Middle frontal gyrus (tissue), 1 donor: ENCODE results near the gene SLC35G6.
"Not testable (repeated sequence)": the region's sequence is repeated elsewhere in the genome, so short reads cannot be mapped to it uniquely, and the experiment has no call there.

Source experiments
- DNase-seq: peaks from one replicate; pipeline ENCODE4 v3.0.0-alpha.2; 2015; ENCODE audit warnings: low spot score; ENCODE audit errors: extremely low spot score

Gene SLC35G6

DNA sequence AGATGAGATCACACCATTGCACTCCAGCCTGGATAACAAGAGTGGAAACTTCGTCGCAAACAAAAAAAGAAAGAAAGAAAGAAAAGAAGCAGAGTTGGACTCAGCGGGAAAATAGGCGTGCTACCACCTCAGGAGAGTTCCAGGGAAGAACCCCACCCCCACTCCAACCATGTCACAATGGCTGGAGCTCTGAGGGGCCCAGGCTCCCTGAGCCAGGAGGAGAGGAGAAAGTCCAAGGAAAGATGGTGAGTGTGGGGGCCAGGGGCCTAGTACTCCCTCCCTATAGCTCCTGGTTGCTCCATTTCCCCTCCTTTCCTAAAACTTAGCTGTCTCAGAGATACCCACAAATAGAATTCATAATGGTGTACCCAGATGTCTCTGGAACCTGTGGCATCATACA is at the start of gene SLC35G6:
Gene SLC35G6 (plus strand): TSS at position 172 of the 400 bp plus-strand sequence. CDS start 71 bp downstream, at position 243.
- not testable (repeated sequence) for DNase-seq

DNA sequence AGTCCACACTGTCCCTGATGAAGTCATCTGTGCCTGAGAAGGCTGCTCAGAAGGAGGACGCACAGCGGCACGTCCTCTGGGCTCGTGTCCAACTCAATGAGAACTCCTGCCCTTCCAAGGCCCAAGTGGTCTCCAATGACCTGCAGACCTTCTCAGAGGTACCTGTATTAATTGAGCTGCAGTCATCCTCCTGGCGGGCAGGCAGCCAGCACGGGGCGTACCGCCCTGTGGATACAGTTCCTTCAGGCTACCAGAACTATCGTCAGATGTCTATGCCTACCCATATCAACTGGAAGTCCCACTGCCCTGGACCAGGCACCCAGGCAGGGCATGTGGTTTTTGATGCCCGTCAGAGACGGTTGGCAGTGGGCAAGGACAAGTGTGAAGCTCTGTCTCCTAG is 49.0 kb upstream of the SLC35G6 start:
- DNase-seq = no peak

DNA sequence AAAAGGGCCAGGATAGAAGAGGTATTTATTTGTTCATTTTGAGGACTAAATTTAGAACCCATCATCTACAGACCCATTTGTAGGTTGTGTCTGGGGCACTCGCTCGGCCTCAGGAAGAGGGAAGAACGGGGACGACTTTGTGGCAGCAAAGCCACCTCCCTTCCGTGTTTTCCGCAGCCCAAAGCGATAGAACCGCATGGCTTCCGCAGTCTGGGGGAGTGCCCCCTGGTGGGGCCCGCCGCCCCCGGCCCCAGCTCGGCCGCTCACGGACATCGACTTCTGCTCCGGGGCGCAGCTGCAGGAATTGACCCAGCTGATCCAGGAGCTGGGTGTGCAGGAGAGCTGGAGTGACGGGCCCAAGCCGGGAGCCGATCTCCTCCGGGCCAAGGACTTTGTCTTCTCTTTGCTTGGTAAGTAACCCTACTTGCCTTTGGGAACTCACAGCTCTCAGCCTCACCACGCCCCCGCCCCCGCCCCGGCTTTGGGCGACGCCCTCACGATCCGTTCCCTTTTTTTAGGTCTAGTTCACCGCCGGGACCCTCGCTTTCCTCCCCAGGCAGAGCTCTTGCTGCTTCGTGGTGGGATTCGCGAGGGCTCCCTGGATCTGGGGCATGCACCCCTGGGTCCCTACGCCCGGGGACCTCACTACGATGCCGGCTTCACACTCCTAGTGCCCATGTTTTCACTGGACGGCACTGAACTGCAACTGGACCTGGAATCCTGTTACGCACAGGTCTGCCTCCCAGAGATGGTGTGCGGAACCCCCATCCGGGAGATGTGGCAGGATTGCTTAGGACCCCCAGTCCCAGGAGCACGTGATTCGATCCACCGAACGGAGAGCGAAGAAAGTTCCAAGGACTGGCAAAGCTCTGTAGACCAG is 45.3 kb upstream of the SLC35G6 start:
- no peak for DNase-seq

DNA sequence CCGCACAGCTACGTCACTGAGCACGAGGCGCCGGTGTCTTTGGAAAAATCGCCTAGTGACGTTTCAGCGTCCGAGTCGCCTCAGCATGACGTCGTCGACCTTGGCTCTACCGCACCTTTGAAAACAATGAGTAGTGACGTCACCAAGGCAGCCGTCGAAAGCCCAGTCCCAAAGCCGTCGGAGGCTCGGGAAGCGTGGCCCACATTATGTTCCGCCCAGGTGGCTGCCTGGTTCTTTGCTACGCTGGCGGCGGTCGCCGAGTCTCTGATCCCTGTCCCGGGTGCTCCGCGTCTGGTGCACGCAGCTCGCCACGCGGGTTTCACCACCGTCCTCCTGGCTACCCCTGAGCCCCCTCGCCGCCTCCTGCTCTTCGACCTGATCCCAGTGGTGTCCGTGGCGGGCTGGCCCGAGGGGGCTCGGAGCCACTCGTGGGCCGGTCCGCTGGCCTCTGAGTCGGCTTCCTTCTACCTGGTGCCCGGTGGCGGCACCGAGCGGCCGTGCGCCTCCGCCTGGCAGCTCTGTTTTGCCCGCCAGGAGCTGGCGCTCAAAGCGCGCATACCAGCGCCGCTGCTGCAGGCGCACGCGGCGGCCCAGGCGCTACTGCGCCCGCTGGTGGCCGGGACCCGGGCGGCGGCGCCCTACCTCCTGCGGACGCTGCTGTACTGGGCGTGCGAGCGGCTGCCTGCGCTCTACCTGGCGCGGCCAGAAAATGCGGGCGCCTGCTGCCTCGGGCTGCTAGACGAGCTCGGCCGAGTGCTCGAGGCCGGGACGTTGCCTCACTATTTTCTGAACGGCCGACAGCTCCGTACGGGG is 44.5 kb upstream of the SLC35G6 start:
- peak; percentile 36 for DNase-seq

DNA sequence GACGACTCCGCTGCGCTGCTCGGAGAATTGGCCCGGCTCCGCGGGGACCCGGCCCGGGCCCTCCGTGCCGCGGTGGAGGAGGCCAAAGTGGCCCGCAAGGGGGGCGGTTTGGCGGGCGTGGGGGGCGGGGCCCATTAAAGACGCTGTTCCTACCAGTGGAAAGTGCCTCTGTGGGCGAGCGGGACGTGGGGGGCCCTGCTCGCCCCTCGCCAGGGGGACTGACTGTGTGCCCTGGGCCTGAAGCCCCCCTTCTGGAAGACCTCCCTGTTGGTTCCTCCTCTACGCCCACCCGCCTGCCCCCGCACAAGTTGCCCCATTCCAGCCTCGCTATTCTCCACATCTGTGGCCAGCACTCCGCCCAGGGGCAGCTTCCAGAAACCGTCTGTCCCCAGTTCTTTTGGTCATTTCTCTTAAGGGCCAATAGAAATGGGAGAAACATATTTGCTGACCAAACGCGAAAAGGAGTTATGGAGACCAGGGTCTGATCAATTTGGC is 43.8 kb upstream of the SLC35G6 start:
- DNase-seq = no peak

DNA sequence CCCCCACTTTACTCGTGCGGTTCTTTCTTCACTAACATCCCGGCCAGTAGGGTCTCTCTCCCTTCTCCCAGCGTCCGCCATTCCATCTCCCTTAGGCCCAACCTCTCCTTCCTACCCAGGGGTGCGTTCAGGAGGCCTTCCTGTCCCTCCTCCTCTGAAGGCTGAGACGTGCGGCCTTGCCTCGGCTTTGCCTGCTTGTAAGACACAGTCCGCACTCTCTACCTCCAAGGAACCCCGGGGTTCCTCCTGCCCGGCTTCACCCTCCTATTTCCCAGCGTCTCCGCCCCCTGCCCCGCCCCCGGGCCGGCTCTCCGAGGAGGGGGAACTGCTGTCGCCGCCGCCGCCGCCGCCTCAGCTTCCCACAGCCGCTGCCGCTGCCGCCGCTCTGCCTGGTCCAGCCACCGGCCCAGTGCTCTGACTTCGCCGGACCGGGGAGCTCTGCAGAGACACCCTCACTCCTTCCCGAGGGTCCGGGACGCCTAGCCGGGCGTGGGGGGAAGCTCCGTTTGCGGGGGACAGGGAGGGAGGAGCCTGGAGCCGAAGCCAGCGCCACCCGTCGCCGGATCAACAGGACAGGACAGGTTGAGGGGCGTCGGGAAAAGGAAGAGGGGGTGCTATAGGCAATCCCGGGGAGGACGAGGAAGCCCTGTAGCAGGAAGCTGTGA is 43.2 kb upstream of the SLC35G6 start:
- DNase-seq = no peak

DNA sequence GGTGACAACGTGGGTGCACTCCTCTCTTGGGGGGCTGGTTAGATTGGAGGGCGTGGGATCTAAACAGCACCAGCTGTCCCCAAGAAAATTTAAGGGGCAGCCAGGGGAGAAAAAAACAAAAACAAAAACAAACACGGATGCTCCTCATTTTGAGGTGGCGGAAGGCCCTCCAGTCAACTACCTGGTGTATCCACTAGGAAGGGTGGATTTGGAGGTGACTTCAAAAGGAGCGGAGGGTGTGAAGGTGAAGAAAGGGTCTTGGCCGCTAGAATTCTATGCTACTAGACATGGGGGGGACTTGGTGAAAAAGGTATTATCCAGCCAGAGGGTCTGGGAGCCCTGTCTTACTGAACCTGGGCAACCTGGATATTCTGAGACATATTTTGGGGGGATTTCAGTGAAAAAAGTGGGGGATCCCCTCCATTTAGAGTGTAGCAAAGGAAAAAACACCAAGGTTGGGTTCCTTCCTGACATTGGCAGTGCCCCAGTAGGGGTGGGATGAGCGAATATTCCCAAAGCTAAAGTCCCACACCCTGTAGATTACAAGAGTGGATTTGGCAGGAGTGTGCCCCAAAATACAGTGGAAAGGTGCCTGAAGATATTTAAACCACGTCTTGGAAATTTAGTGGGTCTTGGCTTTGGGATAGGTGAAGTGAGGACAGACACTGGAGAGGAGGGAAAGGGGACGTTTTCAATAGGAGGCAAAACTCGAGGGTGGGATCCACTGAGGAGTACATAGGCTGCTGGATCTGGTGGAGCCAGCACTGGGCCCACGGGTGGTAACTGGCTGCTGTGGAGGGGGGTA is 42.4 kb upstream of the SLC35G6 start:
- DNase-seq = no peak

DNA sequence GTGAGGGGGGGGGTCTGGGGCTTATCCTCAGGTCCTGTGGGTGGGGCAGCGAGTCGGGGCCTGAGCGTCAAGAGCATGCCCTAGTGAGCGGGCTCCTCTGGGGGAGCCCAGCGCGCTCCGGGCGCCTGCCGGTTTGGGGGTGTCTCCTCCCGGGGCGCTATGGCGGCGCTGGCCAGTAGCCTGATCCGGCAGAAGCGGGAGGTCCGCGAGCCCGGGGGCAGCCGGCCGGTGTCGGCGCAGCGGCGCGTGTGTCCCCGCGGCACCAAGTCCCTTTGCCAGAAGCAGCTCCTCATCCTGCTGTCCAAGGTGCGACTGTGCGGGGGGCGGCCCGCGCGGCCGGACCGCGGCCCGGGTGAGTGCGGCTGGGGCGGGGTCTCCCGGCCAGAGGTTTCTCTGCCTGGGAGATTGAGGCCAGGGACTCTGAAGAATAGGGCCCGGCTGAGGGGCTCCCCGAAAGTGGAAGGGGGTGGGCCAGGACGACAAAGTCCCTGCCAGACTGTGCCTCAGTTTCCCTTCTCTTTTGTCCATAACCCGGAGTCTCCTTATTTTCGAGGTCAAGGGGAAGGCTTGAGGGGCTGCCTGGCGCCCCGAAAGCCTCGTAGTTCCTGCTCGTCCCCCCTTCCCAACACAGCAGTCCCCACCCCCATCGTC is 41.7 kb upstream of the SLC35G6 start, which contains the start of gene FGF11:
Gene FGF11 (plus strand): TSS at position 51 of the 651 bp plus-strand sequence. CDS start 109 bp downstream, at position 160.
- DNase-seq = no peak

DNA sequence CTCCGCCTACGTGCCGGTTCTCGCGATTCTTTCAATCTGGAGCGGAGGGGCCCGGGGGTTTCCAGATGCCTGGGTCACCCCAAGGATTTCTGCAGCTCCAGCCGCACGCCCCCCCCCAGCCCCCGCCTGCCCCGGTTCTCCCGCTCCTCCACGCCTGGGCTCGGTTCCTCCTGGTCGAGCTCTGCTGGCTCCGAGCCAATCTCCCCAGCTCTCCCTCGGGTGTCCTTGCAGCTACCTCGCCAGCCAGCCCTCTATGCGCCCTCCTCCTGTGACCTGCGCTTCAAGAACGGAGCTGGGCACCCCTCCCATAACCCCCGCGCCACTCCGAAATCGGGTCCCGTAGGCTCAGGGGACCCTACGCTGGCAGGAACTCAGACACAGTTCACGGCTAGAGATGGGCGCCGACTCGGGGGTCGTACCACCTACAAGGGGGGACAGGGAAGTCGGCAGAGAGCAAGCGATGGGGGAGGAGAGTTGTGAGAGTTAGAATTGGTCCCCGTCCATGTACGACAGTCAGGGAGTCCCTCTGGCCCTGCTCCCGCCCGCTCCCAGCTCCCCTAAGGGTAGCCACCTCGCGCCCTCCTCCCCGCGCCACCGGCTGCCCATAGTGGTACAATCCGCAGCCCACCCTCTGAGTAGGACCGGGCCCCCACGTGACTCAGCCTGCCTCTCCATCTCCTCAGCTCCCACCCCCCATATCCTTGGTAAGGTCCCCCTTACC is 41.0 kb upstream of the SLC35G6 start:
- DNase-seq = no peak

DNA sequence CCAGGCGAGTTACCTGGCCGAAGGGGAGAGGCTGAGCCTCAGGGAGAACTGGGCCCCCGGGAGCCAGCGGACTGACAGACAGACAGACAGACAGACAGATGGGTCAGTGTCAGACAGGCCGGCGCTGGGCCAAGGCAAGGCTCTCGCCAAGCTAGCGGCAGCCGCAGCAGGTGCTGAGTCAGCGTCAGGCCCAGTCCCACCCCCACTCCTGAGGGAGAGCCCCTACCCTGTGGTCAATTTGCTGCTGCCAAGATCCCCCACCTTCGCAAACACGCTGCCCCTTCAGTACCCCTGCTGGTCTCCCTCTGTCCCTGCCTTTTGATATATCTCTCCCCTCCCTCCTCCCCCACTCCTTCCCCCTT is 40.4 kb upstream of the SLC35G6 start:
- no peak for DNase-seq

DNA sequence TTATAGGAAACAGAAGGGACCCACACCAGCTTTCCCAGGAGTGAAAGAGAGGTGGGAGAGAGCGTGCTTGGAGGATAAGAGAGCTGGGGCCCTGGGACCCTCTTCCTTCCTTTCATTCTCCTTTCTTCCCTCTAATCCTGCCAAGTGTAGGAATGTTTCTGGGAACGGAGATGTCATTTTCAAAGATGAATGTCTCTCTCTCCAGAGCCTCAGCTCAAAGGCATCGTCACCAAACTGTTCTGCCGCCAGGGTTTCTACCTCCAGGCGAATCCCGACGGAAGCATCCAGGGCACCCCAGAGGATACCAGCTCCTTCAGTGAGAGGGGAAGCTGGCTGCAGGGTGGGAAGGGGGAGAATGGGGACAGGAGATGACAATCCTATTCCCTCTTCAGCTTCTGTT is 40.0 kb upstream of the SLC35G6 start:
- no peak for DNase-seq

DNA sequence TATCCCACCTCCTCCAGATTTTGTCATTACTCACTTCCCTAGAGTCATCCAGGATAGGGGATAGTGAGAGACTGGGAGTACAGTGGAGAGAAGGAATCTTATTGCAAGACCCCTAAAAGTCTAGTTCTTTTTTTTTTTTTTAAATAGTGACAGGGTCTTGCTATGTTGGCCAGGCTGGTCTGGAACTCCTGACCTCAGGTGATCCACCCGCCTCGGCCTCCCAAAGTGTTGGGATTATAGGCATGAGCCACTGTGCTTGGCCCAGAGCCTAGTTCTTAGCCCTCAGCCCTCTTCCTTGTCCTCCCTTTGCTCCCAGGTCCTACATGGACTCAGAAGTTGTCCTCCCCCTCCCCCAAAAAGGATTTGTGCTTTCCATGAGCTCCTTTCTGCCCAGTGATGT is 39.1 kb upstream of the SLC35G6 start:
- DNase-seq = no peak

DNA sequence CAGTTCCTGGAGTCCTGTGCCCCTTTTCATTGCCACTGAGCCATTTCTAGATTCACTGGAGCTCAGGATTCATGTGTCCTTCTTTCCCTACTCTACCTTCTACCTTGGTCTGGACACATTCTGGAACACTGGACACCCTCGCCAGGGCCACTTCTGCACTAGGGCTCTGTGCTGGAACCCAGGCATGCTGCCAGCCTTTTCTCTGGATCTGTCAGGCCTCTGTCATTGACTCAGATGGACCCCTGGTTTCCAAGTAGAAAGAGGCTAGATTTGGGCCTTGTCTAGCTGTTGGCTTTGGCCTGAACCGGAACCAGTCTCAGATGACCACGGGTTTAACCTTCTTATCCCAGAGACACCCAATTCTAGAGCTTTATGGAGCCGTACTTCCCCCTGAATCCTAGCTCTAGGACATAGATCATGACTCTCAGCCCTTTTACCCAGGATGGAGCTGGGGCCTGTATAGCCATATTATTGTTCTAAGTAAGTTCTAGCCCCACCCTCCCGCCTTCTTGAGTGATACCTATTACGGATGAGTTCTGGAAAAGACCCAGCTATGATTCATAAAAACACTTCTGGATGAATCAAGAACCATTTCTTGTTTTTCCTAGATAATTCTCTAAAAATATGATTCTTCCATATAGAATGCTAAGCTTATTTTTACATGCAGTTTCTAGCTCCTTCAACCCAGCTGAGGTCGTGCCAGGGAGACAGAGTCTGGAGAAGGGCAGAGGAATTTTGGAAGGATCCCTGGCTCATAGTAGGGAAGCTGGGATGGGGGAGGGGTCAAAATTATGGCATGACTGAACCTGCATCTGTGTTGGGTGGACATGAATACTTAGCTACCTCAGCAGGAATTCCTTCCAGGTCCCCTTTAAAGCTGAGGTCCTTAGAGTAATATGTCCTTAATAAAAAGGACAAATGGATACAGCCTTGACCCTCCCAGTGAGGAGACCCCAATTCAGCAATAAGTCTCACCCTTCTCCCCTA is 37.5 kb upstream of the SLC35G6 start:
- no peak for DNase-seq

DNA sequence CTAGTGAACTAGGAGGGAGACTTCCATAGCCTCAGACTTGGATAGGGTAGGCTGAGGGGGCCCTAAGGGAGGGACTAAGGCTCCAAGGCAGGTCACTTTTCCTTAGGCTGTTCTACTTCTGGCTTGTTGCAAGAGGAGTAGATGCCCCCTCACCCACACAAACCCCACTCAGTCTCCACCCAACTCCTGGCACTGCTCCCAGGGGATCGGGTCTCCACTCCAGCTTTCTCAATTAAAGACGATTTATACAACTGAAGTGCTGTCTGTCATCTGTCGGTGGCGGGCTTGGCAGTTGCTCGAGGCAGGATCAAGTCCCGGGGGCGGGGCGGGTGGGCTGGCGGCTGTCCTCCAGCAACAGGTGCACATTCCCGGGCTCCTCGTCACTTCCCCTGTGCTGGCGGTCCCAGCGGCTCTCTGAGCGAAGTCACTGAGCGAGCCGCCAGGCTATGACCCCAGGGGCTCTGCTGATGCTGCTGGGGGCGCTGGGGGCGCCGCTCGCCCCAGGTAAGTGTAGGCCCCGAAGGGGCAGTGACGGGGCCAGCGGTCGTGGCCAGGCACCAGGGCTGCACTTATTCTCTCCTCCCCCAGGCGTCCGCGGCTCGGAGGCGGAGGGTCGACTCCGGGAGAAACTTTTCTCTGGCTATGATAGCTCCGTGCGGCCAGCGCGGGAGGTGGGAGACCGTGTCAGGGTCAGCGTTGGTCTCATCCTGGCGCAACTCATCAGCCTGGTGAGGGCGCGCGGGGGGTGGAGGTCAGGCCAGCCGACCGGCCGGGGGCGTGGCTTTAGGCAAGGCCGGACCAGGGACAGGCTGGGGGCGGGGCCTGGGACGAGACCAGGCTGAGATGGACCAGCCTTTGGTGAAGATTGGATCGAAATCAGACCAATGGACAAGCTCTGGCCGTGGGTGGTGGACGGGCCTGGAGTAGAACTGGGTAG is 36.3 kb upstream of the SLC35G6 start, which contains the start of gene CHRNB1:
Gene CHRNB1 (plus strand): TSS at position 380 of the 937 bp plus-strand sequence. CDS start 67 bp downstream, at position 447.
- peak; percentile 31 for DNase-seq

DNA sequence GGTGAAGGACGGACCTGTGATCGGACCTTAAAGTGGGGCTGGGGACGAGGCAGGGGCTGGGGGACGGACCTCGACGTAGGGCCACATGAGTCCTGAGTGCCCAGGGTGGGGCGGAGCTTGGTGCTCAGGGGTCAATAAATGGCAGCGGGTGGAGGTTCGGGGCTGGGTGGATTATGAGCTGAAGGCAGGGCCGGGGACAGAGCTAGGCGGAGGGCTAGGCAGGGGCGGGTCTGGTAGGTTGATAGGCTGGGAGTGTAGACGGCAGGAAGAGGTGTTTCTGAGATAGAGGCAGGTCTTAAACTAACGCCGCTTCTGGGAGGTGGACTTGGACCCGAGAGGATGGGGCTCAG is 35.7 kb upstream of the SLC35G6 start:
- DNase-seq = no peak

DNA sequence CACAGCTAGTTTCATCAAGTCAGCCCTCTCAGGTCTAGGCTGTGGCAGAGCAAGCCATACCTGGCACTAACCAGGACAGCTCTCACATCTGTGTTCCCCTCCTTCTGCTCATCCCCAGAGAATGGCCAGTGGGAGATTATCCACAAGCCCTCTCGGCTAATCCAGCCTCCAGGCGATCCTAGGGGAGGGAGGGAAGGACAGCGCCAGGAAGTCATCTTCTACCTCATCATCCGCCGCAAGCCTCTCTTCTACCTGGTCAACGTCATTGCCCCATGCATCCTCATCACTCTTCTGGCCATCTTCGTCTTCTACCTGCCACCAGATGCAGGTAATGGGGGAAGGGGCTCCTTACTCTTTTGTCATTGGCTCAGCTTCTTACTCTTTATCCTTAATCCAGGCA is 32.8 kb upstream of the SLC35G6 start:
- DNase-seq = no peak

DNA sequence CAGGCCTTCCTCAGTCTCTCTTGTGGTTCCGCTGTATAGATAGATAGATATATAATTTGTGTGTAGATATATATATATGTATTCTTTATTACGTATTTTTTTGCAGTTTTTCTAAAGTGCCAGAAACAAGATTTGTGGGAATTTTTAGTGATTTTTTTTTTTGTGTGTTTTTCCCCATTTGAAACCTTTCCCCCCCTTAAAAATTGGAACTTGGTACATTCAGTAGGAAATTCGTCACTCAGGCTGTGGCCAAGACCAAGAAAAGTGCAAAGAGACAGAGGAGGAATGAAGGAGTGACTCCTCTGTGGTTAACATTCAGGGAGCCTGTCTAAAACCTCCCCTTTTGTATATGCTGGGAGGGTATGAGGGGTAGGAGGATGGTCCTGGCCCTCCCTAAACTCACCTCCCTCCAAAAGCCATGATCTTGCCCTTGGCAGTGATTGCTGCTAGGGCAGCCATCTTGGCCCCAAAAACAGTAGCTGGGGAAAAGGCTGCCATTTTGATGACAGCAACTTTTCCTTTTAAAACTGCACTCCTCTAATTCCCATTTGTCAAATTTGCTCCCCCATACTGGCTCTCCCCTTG is 21.2 kb upstream of the SLC35G6 start:
- DNase-seq = no peak
